Loucy (cell line): Measurements from ENCODE around the gene SCFD2.

Experiments
- H2AFZ ChIP-seq: fragments of 200-600 bp; sonication (generic); 2 replicates; pipeline ENCODE4 v1.6.0; 2016; ENCODE audit warnings: antibody characterized with exemption, mild to moderate bottlenecking, low read length, moderate library complexity
- H3F3A ChIP-seq: fragments of 200-600 bp; 2 replicates; pipeline ENCODE4 v1.6.0; 2016; ENCODE audit warnings: antibody characterized with exemption, low read depth, mild to moderate bottlenecking
- H3K27me3 ChIP-seq: fragments of 200-600 bp; sonication (generic); 2 replicates; pipeline ENCODE4 v1.6.1; 2014; ENCODE audit warnings: low read length, mild to moderate bottlenecking; ENCODE audit not compliant: insufficient read depth, poor library complexity, severe bottlenecking
- H3K36me3 ChIP-seq: fragments of 200-600 bp; sonication (generic); 2 replicates; pipeline ENCODE4 v1.6.1; 2016; ENCODE audit warnings: low read length; ENCODE audit not compliant: insufficient read depth
- H3K4me1 ChIP-seq: fragments of 200-600 bp; sonication (generic); 2 replicates; pipeline ENCODE4 v1.5.1; 2014; ENCODE audit warnings: low read length, mild to moderate bottlenecking; ENCODE audit not compliant: insufficient read depth, poor library complexity, severe bottlenecking
- H3K4me2 ChIP-seq: fragments of 200-600 bp; sonication (generic); 2 replicates; pipeline ENCODE4 v1.6.0; 2014; ENCODE audit warnings: antibody characterized with exemption, low read length, low read depth, mild to moderate bottlenecking; ENCODE audit not compliant: poor library complexity, severe bottlenecking
- H3K4me3 ChIP-seq: fragments of 200-600 bp; sonication (generic); 2 replicates; pipeline ENCODE4 v1.5.1; 2014; ENCODE audit warnings: low read length, mild to moderate bottlenecking, mixed read lengths; ENCODE audit not compliant: poor library complexity, severe bottlenecking
- H3K79me2 ChIP-seq: fragments of 200-600 bp; sonication (generic); 2 replicates; pipeline ENCODE4 v1.6.1; 2014; ENCODE audit warnings: low read length; ENCODE audit not compliant: insufficient read depth
- H3K9ac ChIP-seq: fragments of 200-600 bp; sonication (generic); 2 replicates; pipeline ENCODE4 v1.6.0; 2014; ENCODE audit warnings: mild to moderate bottlenecking, low read depth, low read length, moderate library complexity; ENCODE audit not compliant: poor library complexity, severe bottlenecking
- H3K9me2 ChIP-seq: fragments of 200-600 bp; sonication (generic); replicated peaks from 2 replicates; pipeline ENCODE4 v1.6.1; 2016; ENCODE audit warnings: low read depth, low read length, mixed read lengths
- H3K9me3 ChIP-seq: fragments of 200-600 bp; sonication (generic); 2 replicates; pipeline ENCODE4 v1.6.1; 2014; ENCODE audit warnings: mild to moderate bottlenecking, antibody characterized with exemption, low read length, low read depth; ENCODE audit not compliant: insufficient read depth
- H4K20me1 ChIP-seq: fragments of 200-600 bp; sonication (generic); 2 replicates; pipeline ENCODE4 v1.6.0; 2014; ENCODE audit warnings: antibody characterized with exemption, low read length, mild to moderate bottlenecking; ENCODE audit not compliant: insufficient read depth, poor library complexity, severe bottlenecking
- EZH2phosphoT487 ChIP-seq: fragments of 200-600 bp; IDR thresholded peaks from 2 replicates; pipeline ENCODE4 v1.6.1; 2018; ENCODE audit warnings: antibody characterized with exemption, mild to moderate bottlenecking, moderate library complexity, borderline replicate concordance
- TF ChIP-seq, protein P1 (sequence below): fragments of 200-600 bp; sonication (generic); conservative IDR thresholded peaks from 2 replicates; pipeline ENCODE4 v1.5.1; 2014; ENCODE audit warnings: mild to moderate bottlenecking, antibody characterized with exemption, low read length

The SCFD2 gene

GRCh38 chr4:52968691-52969090 lies 397.2 kb downstream of the SCFD2 start:
- H3K9me2 ChIP-seq, result no peaks in the 10 kb centered on the region
- no peaks in the 10 kb centered on the region for H3K36me3 ChIP-seq
- no peaks in the 10 kb centered on the region for H3F3A ChIP-seq
- H2AFZ ChIP-seq, result no peak overlapping the region
- no peaks in the 10 kb centered on the region for H3K9me3 ChIP-seq
- no peaks in the 10 kb centered on the region for H3K79me2 ChIP-seq
- H3K27me3 ChIP-seq, result no peaks in the 10 kb centered on the region
- no peak overlapping the region for H3K4me3 ChIP-seq
- no peaks in the 10 kb centered on the region for H3K4me1 ChIP-seq
- H3K9ac ChIP-seq, result no peak overlapping the region
- no peaks in the 10 kb centered on the region for H4K20me1 ChIP-seq
- no peak overlapping the region for H3K4me2 ChIP-seq
- TF ChIP-seq EZH2phosphoT487, result no peak
- TF ChIP-seq, protein P1, sequence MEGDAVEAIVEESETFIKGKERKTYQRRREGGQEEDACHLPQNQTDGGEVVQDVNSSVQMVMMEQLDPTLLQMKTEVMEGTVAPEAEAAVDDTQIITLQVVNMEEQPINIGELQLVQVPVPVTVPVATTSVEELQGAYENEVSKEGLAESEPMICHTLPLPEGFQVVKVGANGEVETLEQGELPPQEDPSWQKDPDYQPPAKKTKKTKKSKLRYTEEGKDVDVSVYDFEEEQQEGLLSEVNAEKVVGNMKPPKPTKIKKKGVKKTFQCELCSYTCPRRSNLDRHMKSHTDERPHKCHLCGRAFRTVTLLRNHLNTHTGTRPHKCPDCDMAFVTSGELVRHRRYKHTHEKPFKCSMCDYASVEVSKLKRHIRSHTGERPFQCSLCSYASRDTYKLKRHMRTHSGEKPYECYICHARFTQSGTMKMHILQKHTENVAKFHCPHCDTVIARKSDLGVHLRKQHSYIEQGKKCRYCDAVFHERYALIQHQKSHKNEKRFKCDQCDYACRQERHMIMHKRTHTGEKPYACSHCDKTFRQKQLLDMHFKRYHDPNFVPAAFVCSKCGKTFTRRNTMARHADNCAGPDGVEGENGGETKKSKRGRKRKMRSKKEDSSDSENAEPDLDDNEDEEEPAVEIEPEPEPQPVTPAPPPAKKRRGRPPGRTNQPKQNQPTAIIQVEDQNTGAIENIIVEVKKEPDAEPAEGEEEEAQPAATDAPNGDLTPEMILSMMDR, result no peak

DNA sequence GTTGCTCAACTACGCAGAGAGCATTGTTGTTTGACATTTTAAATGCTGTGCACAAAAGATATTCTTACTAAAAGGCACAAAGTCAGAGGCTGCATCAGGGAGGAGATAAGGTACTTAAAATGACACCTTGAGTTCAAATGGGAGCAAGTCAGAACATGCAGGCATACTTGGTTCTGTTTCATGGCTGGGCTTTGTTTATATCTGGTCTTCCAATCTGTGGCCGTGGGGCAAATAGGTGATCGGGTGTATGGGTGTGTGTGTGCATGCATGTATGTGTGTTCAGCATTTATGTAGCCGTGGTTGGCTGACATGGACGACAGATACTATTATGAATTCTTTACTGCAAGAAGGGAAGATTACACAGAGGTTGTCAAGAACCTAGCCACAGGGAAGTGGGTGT lies 397.6 kb downstream of the SCFD2 start:
- Histone ChIP-seq H3K9me3 (no peaks in the 10 kb centered on the region), H3K4me1 (no peaks in the 10 kb centered on the region), H3K4me3 (no peak overlapping the region), H2AFZ (no peak overlapping the region), H3F3A (no peaks in the 10 kb centered on the region), H3K79me2 (no peaks in the 10 kb centered on the region), H3K36me3 (no peaks in the 10 kb centered on the region), H3K9ac (no peak overlapping the region), H3K27me3 (no peaks in the 10 kb centered on the region), H3K9me2 (no peaks in the 10 kb centered on the region), H4K20me1 (no peaks in the 10 kb centered on the region), H3K4me2 (no peak overlapping the region)
- TF ChIP-seq EZH2phosphoT487, result no peak
- TF ChIP-seq, protein P1, result no peak

DNA sequence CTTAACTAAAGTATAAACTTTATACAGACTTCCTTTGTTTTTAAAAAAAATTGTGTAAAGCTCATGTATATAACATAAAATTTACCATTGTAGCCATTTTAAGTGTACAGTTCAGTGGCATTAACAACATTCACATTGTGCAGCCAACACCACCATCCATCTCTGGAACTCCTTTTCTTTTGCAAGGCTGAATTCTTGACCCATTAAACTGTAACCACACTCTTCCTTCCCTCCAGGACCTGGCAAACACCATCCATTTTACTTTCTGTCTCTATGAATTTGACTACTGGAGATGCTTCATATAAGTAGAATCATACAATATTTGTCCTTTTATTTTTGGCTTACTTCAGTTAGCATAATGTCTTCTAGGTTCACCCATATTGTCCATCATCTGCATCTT lies 399.1 kb downstream of the SCFD2 start:
- H3K79me2 ChIP-seq, result no peaks in the 10 kb centered on the region
- no peaks in the 10 kb centered on the region for H3F3A ChIP-seq
- H3K27me3 ChIP-seq, result no peaks in the 10 kb centered on the region
- H3K4me1 ChIP-seq, result no peaks in the 10 kb centered on the region
- no peak overlapping the region for H3K4me2 ChIP-seq
- H4K20me1 ChIP-seq, result no peaks in the 10 kb centered on the region
- H3K9me3 ChIP-seq, result no peaks in the 10 kb centered on the region
- no peaks in the 10 kb centered on the region for H3K9me2 ChIP-seq
- TF ChIP-seq, protein P1, result no peak
- no peak for TF ChIP-seq EZH2phosphoT487
- no peaks in the 10 kb centered on the region for H3K36me3 ChIP-seq
- no peak overlapping the region for H3K4me3 ChIP-seq
- no peak overlapping the region for H2AFZ ChIP-seq
- H3K9ac ChIP-seq, result no peak overlapping the region
